ENCODE data around the gene GTF2E1. TPM values are rescaled to one million over a fixed set of nuclear protein-coding genes. Genes with fewer than 3 reads are reported as not detected.

Gene GTF2E1
- total RNA-seq, 1 donor from 2014 or later, result 78.2 TPM

DNA sequence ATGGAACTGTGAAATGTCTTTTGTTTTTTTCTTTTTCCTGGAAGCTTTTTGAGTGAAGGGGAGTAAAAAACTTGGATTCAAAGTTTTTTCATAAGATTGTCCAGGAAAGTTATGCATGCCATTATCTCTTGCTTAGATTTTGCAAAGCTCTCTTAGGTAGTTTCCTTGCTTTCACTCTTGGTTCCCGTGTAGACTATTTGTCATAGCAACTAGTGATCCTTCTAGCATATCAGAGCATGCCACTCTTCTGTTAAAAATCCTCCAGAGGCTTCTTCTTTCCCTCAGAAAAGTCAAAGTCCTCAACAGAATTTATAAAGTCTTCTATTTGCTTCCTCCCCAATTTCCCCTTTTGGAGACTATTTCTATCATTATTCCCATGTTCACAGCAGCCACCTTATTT, 21.1 kb downstream of the GTF2E1 start:
- H3K27ac Mint-ChIP-seq, result no peak overlapping the region
- H3K4me3 Mint-ChIP-seq, result no peak overlapping the region
- H4K20me1 ChIP-seq (ENCODE audit: low read depth), result peaks cover 21% of the 10 kb centered on the region
- no peaks in the 10 kb centered on the region for H3K27me3 ChIP-seq
- H3K27ac ChIP-seq, result no peak overlapping the region
- peaks cover 14% of the 10 kb centered on the region for H3K9me3 Mint-ChIP-seq
- H3K4me3 ChIP-seq, result no peak overlapping the region
- H2AFZ ChIP-seq (replicated peaks), result no peak overlapping the region
- TF ChIP-seq, protein P1, sequence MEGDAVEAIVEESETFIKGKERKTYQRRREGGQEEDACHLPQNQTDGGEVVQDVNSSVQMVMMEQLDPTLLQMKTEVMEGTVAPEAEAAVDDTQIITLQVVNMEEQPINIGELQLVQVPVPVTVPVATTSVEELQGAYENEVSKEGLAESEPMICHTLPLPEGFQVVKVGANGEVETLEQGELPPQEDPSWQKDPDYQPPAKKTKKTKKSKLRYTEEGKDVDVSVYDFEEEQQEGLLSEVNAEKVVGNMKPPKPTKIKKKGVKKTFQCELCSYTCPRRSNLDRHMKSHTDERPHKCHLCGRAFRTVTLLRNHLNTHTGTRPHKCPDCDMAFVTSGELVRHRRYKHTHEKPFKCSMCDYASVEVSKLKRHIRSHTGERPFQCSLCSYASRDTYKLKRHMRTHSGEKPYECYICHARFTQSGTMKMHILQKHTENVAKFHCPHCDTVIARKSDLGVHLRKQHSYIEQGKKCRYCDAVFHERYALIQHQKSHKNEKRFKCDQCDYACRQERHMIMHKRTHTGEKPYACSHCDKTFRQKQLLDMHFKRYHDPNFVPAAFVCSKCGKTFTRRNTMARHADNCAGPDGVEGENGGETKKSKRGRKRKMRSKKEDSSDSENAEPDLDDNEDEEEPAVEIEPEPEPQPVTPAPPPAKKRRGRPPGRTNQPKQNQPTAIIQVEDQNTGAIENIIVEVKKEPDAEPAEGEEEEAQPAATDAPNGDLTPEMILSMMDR (IDR thresholded peaks at IDR 0.05), result no peak
- no peak for TF ChIP-seq EZH2 (IDR thresholded peaks at IDR 0.05)
- H3K4me1 Mint-ChIP-seq, result peaks cover 8% of the 10 kb centered on the region
- no peaks in the 10 kb centered on the region for H3F3A ChIP-seq (ENCODE audit: low read depth)
- H3K4me1 ChIP-seq, result no peaks in the 10 kb centered on the region
- H3K79me2 ChIP-seq (ENCODE audit: low read depth), result peaks cover 98% of the 10 kb centered on the region
- H3K9me3 ChIP-seq (ENCODE audit: low read depth), result no peaks in the 10 kb centered on the region
- no peaks in the 10 kb centered on the region for H3K36me3 ChIP-seq
- no peak overlapping the region for H3K9ac ChIP-seq
- H3K36me3 Mint-ChIP-seq, result peaks cover 25% of the 10 kb centered on the region
- no peak overlapping the region for H3K4me2 ChIP-seq
- H3K27me3 Mint-ChIP-seq (ENCODE audit: insufficient read depth, low read depth), result no peaks in the 10 kb centered on the region
- DNase-seq (ENCODE audit: low spot score), result no peak

DNA sequence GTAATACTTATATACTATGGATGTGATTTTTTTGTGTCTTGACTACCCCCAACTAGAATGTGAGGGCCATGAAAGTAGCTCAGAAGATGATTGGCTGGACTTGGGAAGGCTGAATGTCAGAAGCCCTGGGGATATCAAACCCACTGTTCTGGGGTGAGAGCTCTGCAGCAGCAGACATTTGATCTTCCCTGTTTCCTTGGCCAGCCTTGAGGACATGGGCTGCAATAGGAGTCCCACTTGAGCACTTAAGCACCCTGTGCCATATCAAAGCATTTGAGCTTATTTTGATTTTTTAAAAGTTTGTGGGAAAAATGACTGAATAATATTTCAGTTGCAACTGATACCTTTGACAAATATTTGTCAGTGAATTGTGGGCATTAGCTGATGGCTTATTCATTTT, 21.7 kb downstream of the GTF2E1 start:
- no peaks in the 10 kb centered on the region for H3F3A ChIP-seq (ENCODE audit: low read depth)
- no peak overlapping the region for H3K27ac ChIP-seq
- no peak overlapping the region for H3K4me2 ChIP-seq
- TF ChIP-seq, protein P1 (IDR thresholded peaks at IDR 0.05), result no peak
- TF ChIP-seq EZH2phosphoT487 (IDR thresholded peaks at IDR 0.05) (no peak), EZH2 (IDR thresholded peaks at IDR 0.05) (no peak)
- no peaks in the 10 kb centered on the region for H3K27me3 ChIP-seq
- no peak overlapping the region for H2AFZ ChIP-seq (replicated peaks)
- H3K9ac ChIP-seq, result no peak overlapping the region
- H3K79me2 ChIP-seq (ENCODE audit: low read depth), result peaks cover 98% of the 10 kb centered on the region
- Mint-ChIP-seq H3K36me3 (peaks cover 19% of the 10 kb centered on the region), H3K27me3 (ENCODE audit: insufficient read depth, low read depth) (no peaks in the 10 kb centered on the region), H3K9me3 (peaks cover 10% of the 10 kb centered on the region), H3K4me3 (no peak overlapping the region), H3K4me1 (peaks cover 8% of the 10 kb centered on the region), H3K27ac (no peak overlapping the region)
- peaks cover 21% of the 10 kb centered on the region for H4K20me1 ChIP-seq (ENCODE audit: low read depth)
- no peaks in the 10 kb centered on the region for H3K36me3 ChIP-seq
- no peak overlapping the region for H3K4me3 ChIP-seq
- no peak for DNase-seq (ENCODE audit: low spot score)
- no peaks in the 10 kb centered on the region for H3K4me1 ChIP-seq
- no peaks in the 10 kb centered on the region for H3K9me3 ChIP-seq (ENCODE audit: low read depth)

DNA sequence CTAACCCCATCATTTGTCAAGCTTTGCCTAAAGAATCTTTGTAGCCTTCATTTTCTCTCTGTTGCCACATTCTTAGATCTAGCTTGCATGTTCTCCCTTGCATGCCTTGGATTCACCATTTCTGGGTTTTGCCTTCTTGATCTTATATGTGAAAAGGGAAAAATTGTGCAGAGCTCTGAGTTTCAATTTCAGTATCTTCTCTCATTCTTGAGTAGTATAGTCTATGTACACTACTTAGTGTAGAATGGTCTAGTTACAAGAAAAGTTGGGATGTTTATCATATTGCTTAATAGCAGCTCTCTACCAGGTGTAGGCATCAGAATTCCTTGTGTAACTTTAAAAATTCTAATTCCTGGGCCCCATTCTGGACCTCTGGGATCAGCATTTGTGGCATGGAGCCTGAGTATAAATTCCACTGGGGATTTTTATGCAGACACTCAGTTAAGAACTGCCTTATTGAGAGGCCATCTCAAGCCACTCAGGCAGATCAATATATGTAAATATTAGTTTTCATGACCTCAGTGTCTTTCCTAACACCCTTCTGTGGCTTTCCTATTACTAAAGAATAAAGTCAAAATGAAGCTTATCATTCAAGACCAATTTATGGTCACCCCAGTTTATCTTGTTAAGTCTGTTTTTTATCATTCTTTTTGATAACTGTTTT, 23.4 kb downstream of the GTF2E1 start:
- peaks cover 8% of the 10 kb centered on the region for H3K4me1 Mint-ChIP-seq
- H3K27me3 Mint-ChIP-seq (ENCODE audit: insufficient read depth, low read depth), result no peaks in the 10 kb centered on the region
- DNase-seq (ENCODE audit: low spot score), result no peak
- H3K27me3 ChIP-seq, result no peaks in the 10 kb centered on the region
- no peak overlapping the region for H3K27ac Mint-ChIP-seq
- no peak for TF ChIP-seq EZH2 (IDR thresholded peaks at IDR 0.05)
- TF ChIP-seq EZH2phosphoT487 (IDR thresholded peaks at IDR 0.05), result no peak
- TF ChIP-seq, protein P1 (IDR thresholded peaks at IDR 0.05), result no peak
- H3K9me3 ChIP-seq (ENCODE audit: low read depth), result no peaks in the 10 kb centered on the region
- peaks cover 21% of the 10 kb centered on the region for H4K20me1 ChIP-seq (ENCODE audit: low read depth)
- H3K79me2 ChIP-seq (ENCODE audit: low read depth), result peaks cover 92% of the 10 kb centered on the region
- H3K27ac ChIP-seq, result no peak overlapping the region
- no peak overlapping the region for H3K9ac ChIP-seq
- H2AFZ ChIP-seq (replicated peaks), result no peak overlapping the region
- H3K36me3 ChIP-seq, result no peaks in the 10 kb centered on the region
- H3K4me2 ChIP-seq, result no peak overlapping the region
- H3K36me3 Mint-ChIP-seq, result peaks cover 11% of the 10 kb centered on the region
- H3K9me3 Mint-ChIP-seq, result no peaks in the 10 kb centered on the region
- no peaks in the 10 kb centered on the region for H3F3A ChIP-seq (ENCODE audit: low read depth)
- H3K4me1 ChIP-seq, result no peaks in the 10 kb centered on the region
- no peak overlapping the region for H3K4me3 Mint-ChIP-seq
- H3K4me3 ChIP-seq, result no peak overlapping the region
